KOPT-K1 (cell line): ENCODE data around the gene IFT20.

Experiments
- H3K27ac ChIP-seq: fragments of 200-600 bp; sonication (generic); 2 replicates; pipeline ENCODE4 v1.5.1; 2016; ENCODE audit warnings: antibody characterized with exemption, mild to moderate bottlenecking, low read depth, low read length; ENCODE audit not compliant: poor library complexity, severe bottlenecking
- H3K36me3 ChIP-seq: fragments of 200-600 bp; sonication (generic); 2 replicates; pipeline ENCODE4 v1.5.1; 2017; ENCODE audit warnings: antibody characterized with exemption, mild to moderate bottlenecking, low read length, moderate library complexity; ENCODE audit not compliant: insufficient read depth
- H3K9me3 ChIP-seq: fragments of 200-600 bp; sonication (generic); 2 replicates; pipeline ENCODE4 v1.5.1; 2017; ENCODE audit warnings: antibody characterized with exemption, low read length, mild to moderate bottlenecking; ENCODE audit not compliant: insufficient read depth, poor library complexity, severe bottlenecking

The IFT20 gene, protein sequence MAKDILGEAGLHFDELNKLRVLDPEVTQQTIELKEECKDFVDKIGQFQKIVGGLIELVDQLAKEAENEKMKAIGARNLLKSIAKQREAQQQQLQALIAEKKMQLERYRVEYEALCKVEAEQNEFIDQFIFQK

DNA sequence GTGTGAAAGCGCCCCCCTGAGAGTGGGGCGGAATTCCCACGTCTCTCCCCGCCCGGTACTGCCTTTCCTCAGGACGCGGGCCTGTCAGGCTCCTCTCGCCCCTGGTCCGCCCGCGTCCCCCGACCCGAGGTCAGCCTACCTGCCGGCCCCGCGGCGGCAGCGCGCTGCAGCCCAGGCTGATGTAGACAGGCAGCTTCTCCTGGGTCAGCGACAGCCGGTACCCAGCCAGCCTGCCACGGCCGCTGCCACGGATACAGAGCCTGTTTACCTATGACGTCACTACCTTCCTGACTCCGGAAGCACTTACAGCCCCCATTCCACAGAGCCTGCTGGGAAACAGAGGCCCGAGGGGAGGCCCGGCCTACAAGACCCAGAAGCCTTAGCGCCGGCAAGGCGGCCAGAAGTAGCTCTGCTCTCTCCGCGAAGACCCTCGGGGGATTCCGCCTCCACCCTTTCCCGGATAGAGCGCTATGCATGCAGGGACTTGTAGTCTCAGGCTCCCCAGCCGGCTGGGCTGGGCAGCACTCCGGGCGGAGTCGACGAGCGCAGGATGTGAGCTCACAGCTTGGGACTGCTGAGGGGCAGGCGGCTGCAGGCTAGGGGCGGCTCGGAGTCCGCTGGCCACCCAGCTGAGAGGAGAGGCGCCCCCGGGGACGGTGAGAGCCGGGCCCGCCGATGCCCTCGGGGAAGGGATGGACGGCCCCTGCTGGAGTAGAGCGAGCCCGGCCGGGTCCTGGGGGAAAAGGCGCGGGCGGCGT, at the start of gene IFT20, which contains the start of gene TNFAIP1:
IFT20 (minus strand) TSS at position 272 of the 758 bp plus-strand sequence. CDS start 3,487 bp downstream, outside the sequence.
TNFAIP1 (plus strand) TSS at position 561 of the 758 bp plus-strand sequence. CDS start 3,761 bp downstream, outside the sequence.
- peaks cover 13% of the 10 kb centered on the region; the same call in 1 of the 2 replicates for H3K36me3 ChIP-seq
- peak within 1 kb of the TSS; percentile 57 for H3K27ac ChIP-seq
- no peaks in the 10 kb centered on the region for H3K9me3 ChIP-seq

DNA sequence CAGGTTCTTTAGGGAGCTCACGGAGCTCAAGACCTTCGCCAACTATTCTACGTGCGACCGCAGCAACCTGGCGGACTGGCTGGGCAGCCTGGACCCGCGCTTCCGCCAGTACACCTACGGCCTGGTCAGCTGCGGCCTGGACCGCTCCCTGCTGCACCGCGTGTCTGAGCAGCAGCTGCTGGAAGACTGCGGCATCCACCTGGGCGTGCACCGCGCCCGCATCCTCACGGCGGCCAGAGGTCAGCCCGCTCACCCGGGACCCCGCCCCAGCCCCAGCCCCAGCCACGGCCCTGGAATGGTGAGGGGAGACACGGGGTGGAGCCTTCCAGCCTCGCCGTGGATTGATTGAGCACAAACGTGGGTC, 49.7 kb upstream of the IFT20 start:
- Histone ChIP-seq H3K27ac (no peak overlapping the region), H3K9me3 (no peaks in the 10 kb centered on the region), H3K36me3 (peaks cover 21% of the 10 kb centered on the region)

DNA sequence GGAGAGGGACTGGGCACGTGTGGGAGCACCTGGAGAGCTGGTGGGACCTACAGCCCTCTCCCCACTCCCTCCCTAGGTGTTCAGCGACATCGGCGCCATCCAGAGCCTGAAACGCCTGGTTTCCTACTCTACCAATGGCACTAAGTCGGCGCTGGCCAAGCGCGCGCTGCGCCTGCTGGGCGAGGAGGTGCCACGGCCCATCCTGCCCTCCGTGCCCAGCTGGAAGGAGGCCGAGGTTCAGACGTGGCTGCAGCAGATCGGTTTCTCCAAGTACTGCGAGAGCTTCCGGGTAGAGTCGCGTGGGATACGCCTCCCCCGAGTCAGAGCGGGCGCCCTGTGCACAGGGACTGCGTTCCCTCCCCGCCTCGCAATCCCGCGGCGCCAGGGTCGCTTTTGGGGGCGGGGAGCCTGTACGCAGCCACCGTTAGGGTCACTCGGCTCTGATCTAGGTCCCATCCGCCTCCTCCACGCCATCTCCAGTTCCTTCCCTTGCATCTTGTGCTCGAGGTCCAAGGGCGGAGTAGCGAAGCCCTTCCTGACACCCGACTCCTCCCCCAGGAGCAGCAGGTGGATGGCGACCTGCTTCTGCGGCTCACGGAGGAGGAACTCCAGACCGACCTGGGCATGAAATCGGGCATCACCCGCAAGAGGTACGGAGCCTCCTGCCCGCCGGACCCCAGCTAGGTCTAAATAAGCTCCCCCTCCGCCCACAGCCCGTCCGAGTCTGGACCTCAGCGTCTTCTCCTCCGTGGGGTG, 49.2 kb upstream of the IFT20 start:
- H3K9me3 ChIP-seq: no peaks in the 10 kb centered on the region
- H3K27ac ChIP-seq: no peak overlapping the region
- peaks cover 21% of the 10 kb centered on the region for H3K36me3 ChIP-seq

DNA sequence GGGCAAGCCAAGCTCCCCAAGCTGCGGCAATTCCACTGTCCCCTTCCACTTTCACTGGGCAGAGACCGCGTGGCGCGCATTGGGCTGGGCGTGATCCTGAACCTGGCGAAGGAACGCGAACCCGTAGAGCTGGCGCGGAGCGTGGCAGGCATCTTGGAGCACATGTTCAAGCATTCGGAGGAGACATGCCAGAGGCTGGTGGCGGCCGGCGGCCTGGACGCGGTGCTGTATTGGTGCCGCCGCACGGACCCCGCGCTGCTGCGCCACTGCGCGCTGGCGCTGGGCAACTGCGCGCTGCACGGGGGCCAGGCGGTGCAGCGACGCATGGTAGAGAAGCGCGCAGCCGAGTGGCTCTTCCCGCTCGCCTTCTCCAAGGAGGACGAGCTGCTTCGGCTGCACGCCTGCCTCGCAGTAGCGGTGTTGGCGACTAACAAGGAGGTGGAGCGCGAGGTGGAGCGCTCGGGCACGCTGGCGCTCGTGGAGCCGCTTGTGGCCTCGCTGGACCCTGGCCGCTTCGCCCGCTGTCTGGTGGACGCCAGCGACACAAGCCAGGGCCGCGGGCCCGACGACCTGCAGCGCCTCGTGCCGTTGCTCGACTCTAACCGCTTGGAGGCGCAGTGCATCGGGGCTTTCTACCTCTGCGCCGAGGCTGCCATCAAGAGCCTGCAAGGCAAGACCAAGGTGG, 46.0 kb upstream of the IFT20 start:
- H3K9me3 ChIP-seq: no peaks in the 10 kb centered on the region
- H3K27ac ChIP-seq: no peak overlapping the region
- H3K36me3 ChIP-seq: peaks cover 6% of the 10 kb centered on the region; the same call in 1 of the 2 replicates

DNA sequence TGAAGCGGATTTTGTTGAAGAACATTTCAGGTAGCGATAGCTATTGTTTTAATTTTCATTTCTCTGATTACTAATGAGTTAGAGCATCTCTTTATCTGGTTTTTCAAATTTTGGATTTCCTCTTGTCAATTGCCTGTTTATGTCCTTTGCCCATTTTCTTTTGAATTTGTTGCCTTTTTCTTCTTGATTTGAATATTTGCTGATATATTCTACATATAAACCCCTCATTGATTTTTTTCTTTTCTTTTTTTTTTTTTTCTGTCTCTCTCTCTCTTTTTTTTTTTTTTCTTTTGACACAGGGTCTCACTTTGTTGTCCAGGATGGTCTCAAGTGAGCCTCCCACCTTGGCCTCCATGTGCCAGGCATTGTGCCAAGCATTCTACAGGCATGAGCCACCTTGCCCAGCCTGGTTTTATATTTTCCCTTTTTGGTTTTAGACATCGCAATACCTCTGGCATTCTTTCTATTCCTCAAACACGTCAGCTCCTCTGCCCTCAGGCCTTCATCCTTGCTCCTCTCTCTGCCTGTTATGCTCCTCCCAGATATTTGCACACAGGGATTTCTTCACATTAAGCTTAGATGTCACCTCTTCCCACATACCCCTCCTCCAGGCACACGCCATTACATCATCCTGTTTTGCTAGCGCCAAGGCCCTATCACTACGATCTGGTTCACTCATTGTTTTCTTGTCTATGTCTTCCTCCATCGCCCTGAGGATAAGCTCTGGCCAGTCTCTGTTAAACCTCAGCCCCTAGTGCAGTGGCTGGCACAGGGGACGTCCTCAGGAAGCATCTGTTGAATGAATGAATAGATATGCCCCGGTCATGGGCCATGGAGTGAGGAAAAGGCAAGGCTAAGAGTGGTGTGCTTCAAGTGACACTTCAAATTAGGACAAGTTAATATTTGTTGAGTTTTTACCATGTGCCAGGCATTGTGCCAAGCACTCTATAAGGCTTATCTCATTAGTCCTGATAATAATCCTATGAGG, 44.8 kb upstream of the IFT20 start:
- Histone ChIP-seq H3K36me3 (peaks cover 6% of the 10 kb centered on the region; the same call in 1 of the 2 replicates), H3K27ac (no peak overlapping the region), H3K9me3 (no peaks in the 10 kb centered on the region)

DNA sequence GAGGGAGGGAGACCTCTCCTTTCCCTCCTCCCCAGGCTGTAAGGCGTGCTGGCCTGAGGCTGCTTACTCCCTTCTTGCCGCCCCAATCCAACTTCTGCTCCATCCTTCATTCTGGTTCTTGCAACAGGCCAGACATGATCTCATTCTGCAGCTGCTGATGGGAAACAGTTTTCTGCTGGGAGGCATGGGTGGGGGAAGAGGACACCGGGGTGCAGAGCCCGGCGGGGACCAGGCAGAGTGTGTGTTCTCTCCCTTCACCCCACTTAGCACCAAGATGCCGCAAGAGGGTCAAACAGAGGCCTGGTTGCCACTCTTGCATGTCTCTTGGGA, 37.6 kb upstream of the IFT20 start:
- no peaks in the 10 kb centered on the region for H3K9me3 ChIP-seq
- H3K27ac ChIP-seq: peak overlapping the region; percentile 45
- H3K36me3 ChIP-seq: no peaks in the 10 kb centered on the region

DNA sequence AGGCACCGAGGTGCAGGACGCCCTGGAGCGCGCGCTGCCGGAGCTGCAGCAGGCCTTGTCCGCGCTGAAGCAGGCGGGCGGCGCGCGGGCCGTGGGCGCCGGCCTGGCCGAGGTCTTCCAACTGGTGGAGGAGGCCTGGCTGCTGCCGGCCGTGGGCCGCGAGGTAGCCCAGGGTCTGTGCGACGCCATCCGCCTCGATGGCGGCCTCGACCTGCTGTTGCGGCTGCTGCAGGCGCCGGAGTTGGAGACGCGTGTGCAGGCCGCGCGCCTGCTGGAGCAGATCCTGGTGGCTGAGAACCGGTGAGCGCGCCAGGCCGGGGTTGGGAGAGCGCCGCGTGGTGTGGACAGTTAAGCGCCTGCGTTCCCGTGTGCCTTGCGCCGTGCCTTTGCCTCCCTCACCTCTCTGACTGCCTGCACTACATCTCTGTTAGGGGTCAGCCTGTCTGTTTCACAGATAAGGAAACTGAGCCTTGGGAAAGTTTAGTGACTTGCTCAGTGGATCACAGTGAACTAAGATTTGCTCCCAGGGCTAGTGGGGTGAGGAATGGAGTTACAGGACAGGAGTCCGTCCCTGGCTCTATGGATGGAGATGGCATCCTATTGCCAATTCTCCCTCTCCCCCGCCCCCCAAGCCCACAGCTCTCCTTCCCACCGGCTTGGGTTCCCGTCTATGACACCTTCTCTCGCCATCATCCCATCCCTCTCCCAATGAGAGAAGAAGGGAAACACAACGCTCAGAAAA, 37.1 kb upstream of the IFT20 start:
- no peaks in the 10 kb centered on the region for H3K36me3 ChIP-seq
- H3K27ac ChIP-seq: peak overlapping the region; percentile 45

DNA sequence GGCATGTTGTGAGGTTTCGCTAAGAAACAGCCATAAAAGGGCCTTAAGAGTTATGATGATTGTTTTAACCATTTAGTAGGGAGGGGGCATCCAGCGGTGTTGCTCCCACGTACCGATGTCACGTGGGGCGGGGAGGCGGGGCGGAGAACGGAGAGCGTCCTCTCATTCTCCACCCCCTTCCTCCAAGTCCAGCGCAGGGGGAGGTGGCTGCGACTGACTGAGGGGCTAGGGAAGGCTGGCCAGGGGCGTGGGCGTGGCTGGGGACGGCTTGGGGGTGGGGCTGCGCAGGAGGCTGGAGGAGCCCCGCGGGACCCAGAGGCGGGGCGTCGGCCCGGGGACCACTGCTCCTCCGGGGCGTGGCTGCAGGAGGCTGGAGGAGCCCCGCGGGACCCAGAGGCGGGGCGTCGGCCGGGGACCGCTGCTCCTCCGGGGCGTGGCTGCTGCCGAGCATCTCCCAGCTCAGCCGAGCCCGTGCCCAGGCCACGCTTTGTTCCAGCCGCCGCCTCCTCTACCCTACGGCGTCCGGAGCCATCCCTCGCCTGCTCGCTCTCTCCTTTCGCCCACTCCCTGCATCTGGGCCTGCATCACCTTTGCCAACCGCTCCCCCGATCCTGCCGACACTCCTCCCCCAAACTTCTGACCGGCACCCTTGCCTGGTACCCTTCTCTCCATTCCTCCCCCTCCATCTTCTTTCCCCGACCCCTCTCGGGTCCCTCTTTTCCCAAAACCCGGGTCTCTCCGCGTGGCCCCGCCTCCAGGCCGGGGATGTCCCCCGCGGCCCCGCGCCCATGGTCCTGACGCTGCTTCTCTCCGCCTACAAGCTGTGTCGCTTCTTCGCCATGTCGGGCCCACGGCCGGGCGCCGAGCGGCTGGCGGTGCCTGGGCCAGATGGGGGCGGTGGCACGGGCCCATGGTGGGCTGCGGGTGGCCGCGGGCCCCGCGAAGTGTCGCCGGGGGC, 36.3 kb upstream of the IFT20 start, which contains the start of gene SARM1:
SARM1 (plus strand) TSS at position 450 of the 958 bp plus-strand sequence; CDS start at position 789, 339 bp downstream.
- peak within 1 kb of the TSS; percentile 45 for H3K27ac ChIP-seq
- H3K9me3 ChIP-seq: no peaks in the 10 kb centered on the region
- H3K36me3 ChIP-seq: no peaks in the 10 kb centered on the region

More for the DNA sequence above, 37.1 kb upstream of the IFT20 start:
- no peaks in the 10 kb centered on the region for H3K9me3 ChIP-seq

DNA sequence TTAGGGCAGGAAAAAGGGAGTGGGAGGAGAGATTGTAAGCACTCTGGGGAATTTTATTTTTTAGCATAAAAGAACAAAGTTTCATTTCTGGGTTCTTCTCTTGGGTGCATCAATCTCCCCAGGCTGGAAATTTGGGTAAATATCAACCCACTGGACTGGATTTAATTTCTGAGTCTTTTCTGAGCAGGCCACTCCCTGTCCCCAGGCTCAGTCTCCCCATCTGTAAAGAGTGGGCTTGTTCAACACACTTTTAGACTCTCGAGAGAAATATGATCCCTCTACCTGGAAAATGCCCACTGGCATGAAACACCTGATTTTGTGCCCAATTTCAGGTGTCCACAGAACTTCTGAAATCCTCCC, 35.5 kb upstream of the IFT20 start:
- H3K9me3 ChIP-seq: no peaks in the 10 kb centered on the region
- no peak overlapping the region for H3K27ac ChIP-seq
- H3K36me3 ChIP-seq: no peaks in the 10 kb centered on the region

DNA sequence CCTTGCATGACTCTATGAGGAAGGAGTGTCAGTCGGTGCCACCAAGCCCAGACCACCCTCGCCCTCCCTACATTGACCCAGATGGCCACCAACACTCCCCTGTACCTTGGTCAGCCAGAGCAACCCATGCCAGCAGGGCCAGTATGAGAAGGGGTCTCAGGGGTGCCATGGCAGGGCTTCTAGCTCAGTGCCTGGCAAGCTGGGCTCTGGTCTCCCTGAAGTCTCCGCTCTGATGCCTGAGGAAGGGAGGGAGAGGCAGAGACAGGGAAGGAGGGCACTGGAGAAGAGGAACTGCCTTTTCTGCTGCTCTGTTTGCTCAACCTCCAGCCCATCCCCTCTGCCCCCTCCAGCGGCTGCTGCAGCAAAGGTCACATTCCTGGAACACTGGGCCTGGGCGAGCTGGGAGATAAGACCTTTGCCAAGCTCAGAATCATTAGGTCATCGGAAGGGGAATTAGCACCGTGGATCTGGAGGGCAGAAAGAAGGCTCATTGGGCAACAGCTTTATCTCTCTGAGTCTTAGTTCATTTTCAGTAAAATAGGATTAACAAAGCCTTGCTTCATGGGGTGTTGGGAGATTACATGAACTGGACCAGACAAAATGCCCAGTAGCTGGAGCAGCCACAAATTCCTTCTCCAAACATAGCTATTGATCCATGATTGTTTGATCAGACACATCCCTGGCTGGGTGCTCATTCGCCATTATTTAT, 34.9 kb upstream of the IFT20 start, which contains the start of gene VTN:
VTN (minus strand) TSS at position 273 of the 709 bp plus-strand sequence; CDS start at position 169, 104 bp downstream.
- no peak within 1 kb of the TSS for H3K27ac ChIP-seq
- no peaks in the 10 kb centered on the region for H3K36me3 ChIP-seq
- no peaks in the 10 kb centered on the region for H3K9me3 ChIP-seq

DNA sequence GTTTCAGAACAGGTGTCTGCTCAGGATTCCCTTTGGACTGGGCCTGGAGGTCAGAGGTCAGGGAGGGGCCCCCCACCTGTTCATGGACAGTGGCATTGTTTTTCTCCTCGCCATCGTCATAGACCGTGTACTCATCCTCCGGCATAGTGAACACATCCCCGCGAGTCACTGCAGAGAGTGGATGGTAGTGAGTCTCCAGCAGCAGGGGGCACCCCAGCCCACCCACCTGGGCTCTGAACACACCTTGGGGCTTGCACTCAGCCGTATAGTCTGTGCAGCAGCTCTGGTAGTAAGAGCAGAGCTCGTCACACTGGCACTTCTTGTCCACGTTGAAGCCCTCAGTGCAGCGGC, 34.4 kb upstream of the IFT20 start:
- no peaks in the 10 kb centered on the region for H3K9me3 ChIP-seq

More for the DNA sequence above, 34.4 kb upstream of the IFT20 start:
- no peak overlapping the region for H3K27ac ChIP-seq
- H3K36me3 ChIP-seq: no peaks in the 10 kb centered on the region
